Smooth muscle cell (in vitro differentiated cells): ENCODE results near the gene PTGER4. TPM values are rescaled to one million over a fixed set of nuclear protein-coding genes. Genes with fewer than 3 reads are reported as not detected.
A peak's percentile ranks its signal among the peaks of the same experiment; 100 is the strongest.

Experiments used
- DNase-seq: peaks from one replicate; lab custom pipeline; 2025; ENCODE audit not compliant: unreplicated experiment; lab: John Stamatoyannopoulos, UW
- H2AFZ ChIP-seq: fragments of 200-600 bp; sonication (generic); 2 replicates; pipeline ENCODE4 v1.6.0; 2016; ENCODE audit warnings: antibody characterized with exemption, low read depth, mild to moderate bottlenecking
- H3F3A ChIP-seq: fragments of 200-600 bp; sonication (generic); 2 replicates; pipeline ENCODE4 v1.6.0; 2017; ENCODE audit warnings: antibody characterized with exemption, low read depth
- H3K27ac ChIP-seq: fragments of 200-600 bp; sonication (generic); 2 replicates; pipeline ENCODE4 v1.5.1; 2016; ENCODE audit warnings: low read depth, mild to moderate bottlenecking
- H3K27me3 ChIP-seq: fragments of 200-600 bp; sonication (generic); 2 replicates; pipeline ENCODE4 v1.6.1; 2016; ENCODE audit warnings: low read depth, mild to moderate bottlenecking
- H3K36me3 ChIP-seq: fragments of 200-600 bp; sonication (generic); 2 replicates; pipeline ENCODE4 v1.5.1; 2016; ENCODE audit warnings: low read depth
- H3K4me1 ChIP-seq: fragments of 200-600 bp; sonication (generic); 2 replicates; pipeline ENCODE4 v1.5.1; 2016; ENCODE audit warnings: low read depth
- H3K4me2 ChIP-seq: fragments of 200-600 bp; sonication (generic); 2 replicates; pipeline ENCODE4 v1.6.0; 2016; ENCODE audit warnings: mild to moderate bottlenecking
- H3K4me3 ChIP-seq: fragments of 200-600 bp; sonication (generic); 2 replicates; pipeline ENCODE4 v1.5.1; 2016; ENCODE audit warnings: mild to moderate bottlenecking
- H3K79me2 ChIP-seq: fragments of 200-600 bp; sonication (generic); 2 replicates; pipeline ENCODE4 v1.6.0; 2016; ENCODE audit warnings: low read depth, mild to moderate bottlenecking
- H3K9ac ChIP-seq: fragments of 200-600 bp; sonication (generic); 2 replicates; pipeline ENCODE4 v1.6.0; 2016; ENCODE audit warnings: low read depth
- H3K9me3 ChIP-seq: fragments of 200-600 bp; sonication (generic); replicated peaks from 2 replicates; pipeline ENCODE4 v1.5.1; 2016; ENCODE audit warnings: low read depth
- H4K20me1 ChIP-seq: fragments of 200-600 bp; sonication (generic); 2 replicates; pipeline ENCODE4 v1.6.0; 2016; ENCODE audit warnings: low read depth
- CTCF ChIP-seq: fragments of 200-600 bp; sonication (generic); IDR thresholded peaks from 2 replicates; pipeline ENCODE4 v1.5.1; 2017; ENCODE audit warnings: borderline replicate concordance, mild to moderate bottlenecking, antibody characterized with exemption; ENCODE audit not compliant: insufficient read depth, poor library complexity, severe bottlenecking
- WGBS: methylation state at CpG from one replicate; pipeline ENCODE4 v1.1.7; 2016; ENCODE audit warnings: low lambda C conversion rate; 5-methylcytosine and 5-hydroxymethylcytosine counted together
- polyA plus RNA-seq: library from polyadenylated mRNA; unstranded; fragments of >200 nt; fragmentation: Nextera tagmentation; extraction: Ambion mirVana; gene quantifications from 2 replicates; pipeline ENCODE4 v1.2.1, GENCODE V29; 2016
- total RNA-seq: library from RNA; depleted of rRNA; stranded (reverse); fragments of >200 nt; gene quantifications from 2 replicates; pipeline ENCODE4 v1.2.3, GENCODE V29; 2014

The PTGER4 gene
- 0.31 and 1.0 TPM in 2 replicates for total RNA-seq
- polyA plus RNA-seq, result 0.27 and 1.5 TPM in 2 replicates

DNA sequence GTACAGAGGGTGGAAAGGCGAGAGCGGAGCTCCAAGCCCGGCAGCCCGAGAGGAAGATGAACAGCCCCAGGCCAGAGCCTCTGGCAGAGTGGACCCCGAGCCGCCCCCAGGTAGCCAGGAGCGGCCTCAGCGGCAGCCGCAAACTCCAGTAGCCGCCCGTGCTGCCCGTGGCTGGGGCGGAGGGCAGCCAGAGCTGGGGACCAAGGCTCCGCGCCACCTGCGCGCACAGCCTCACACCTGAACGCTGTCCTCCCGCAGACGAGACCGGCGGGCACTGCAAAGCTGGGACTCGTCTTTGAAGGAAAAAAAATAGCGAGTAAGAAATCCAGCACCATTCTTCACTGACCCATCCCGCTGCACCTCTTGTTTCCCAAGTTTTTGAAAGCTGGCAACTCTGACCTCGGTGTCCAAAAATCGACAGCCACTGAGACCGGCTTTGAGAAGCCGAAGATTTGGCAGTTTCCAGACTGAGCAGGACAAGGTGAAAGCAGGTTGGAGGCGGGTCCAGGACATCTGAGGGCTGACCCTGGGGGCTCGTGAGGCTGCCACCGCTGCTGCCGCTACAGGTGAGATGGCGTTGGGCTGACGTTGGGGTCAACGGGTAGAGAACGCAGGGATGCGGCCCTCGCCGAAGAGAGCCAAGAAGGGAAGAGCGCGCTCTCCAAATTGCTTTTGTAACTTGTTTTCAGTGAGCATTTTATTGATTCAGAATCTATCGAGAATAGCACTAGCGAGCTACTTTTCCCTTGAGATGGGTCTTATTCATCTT is at the start of gene PTGER4:
Gene PTGER4, plus strand, starts transcription at position 3 of the 769 bp plus-strand sequence. CDS start 1,079 bp downstream, outside the sequence.
- Histone ChIP-seq H3K4me2 (peak within 1 kb of the TSS; percentile 86), H3K27ac (no peak within 1 kb of the TSS), H4K20me1 (no peaks in the 10 kb centered on the region), H3K4me3 (peak within 1 kb of the TSS; percentile 89), H3K36me3 (no peaks in the 10 kb centered on the region), H2AFZ (peak within 1 kb of the TSS; percentile 90), H3K79me2 (no peaks in the 10 kb centered on the region), H3F3A (no peaks in the 10 kb centered on the region), H3K27me3 (peaks cover 67% of the 10 kb centered on the region), H3K4me1 (peaks cover 18% of the 10 kb centered on the region), H3K9me3 (no peaks in the 10 kb centered on the region), H3K9ac (no peak within 1 kb of the TSS)
- DNase-seq, result no peak
- WGBS, result 5% methylated on average over 44 of the region's 44 CpGs
- no peak for TF ChIP-seq CTCF

GRCh38 chr5:40630126-40630525 is 49.6 kb upstream of the PTGER4 start:
- no peak overlapping the region for H3K4me2 ChIP-seq
- H3K27ac ChIP-seq, result no peak overlapping the region
- H3K4me1 ChIP-seq, result no peaks in the 10 kb centered on the region
- H3K4me3 ChIP-seq, result no peak overlapping the region
- H2AFZ ChIP-seq, result no peak overlapping the region
- H4K20me1 ChIP-seq, result no peaks in the 10 kb centered on the region
- H3F3A ChIP-seq, result no peaks in the 10 kb centered on the region
- TF ChIP-seq CTCF, result no peak
- H3K27me3 ChIP-seq, result no peaks in the 10 kb centered on the region
- no peak overlapping the region for H3K9ac ChIP-seq
- H3K36me3 ChIP-seq, result no peaks in the 10 kb centered on the region
- no peak for DNase-seq
- H3K9me3 ChIP-seq, result no peaks in the 10 kb centered on the region
- no peaks in the 10 kb centered on the region for H3K79me2 ChIP-seq

GRCh38 chr5:40631236-40631635 is 48.5 kb upstream of the PTGER4 start:
- Histone ChIP-seq H3K4me2 (no peak overlapping the region), H3K9ac (no peak overlapping the region), H3K9me3 (no peaks in the 10 kb centered on the region), H4K20me1 (no peaks in the 10 kb centered on the region), H3K4me1 (no peaks in the 10 kb centered on the region), H3K79me2 (no peaks in the 10 kb centered on the region), H3K27ac (no peak overlapping the region), H3K4me3 (no peak overlapping the region), H3F3A (no peaks in the 10 kb centered on the region), H2AFZ (no peak overlapping the region), H3K36me3 (no peaks in the 10 kb centered on the region), H3K27me3 (no peaks in the 10 kb centered on the region)
- no peak for TF ChIP-seq CTCF
- no peak for DNase-seq
- WGBS, result 87% methylated on average over 7 of the region's 7 CpGs

DNA sequence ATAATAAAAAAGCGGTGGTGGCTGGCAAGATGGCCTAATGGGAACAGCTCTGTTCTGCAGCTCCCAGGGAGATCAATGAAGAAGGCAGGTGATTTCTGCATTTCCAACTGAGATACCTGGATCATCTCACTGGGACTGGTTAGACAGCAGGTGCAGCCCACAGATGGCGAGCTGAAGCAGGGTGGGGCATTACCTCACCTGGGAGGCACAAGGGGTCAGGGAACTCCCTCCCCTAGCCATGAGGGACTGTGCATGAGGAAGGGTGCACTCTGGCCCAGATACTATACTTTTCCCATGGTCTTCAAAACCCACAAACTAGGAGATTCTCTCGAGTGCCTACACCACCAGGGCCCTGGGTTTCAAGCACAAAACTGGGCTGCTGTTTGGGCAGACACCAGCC is 45.6 kb upstream of the PTGER4 start:
- no peaks in the 10 kb centered on the region for H4K20me1 ChIP-seq
- no peak overlapping the region for H3K9ac ChIP-seq
- no peak overlapping the region for H3K4me3 ChIP-seq
- H3F3A ChIP-seq, result no peaks in the 10 kb centered on the region
- H3K79me2 ChIP-seq, result no peaks in the 10 kb centered on the region
- H2AFZ ChIP-seq, result no peak overlapping the region
- H3K27me3 ChIP-seq, result no peaks in the 10 kb centered on the region
- no peak overlapping the region for H3K27ac ChIP-seq
- DNase-seq, result no peak
- no peaks in the 10 kb centered on the region for H3K9me3 ChIP-seq
- no peak for TF ChIP-seq CTCF
- H3K4me2 ChIP-seq, result no peak overlapping the region
- no peaks in the 10 kb centered on the region for H3K4me1 ChIP-seq
- 78% methylated on average over 3 of the region's 3 CpGs for WGBS
- no peaks in the 10 kb centered on the region for H3K36me3 ChIP-seq
